C4-2B (cell line): ENCODE measurements around the gene EPC1.

Experiments
- CTCF ChIP-seq: fragments of 450-650 bp; conservative IDR thresholded peaks from 2 replicates; pipeline ENCODE4 v1.5.1; 2017; ENCODE audit warnings: mild to moderate bottlenecking
- ZFX ChIP-seq: fragments of 450-650 bp; IDR thresholded peaks from 2 replicates; pipeline ENCODE4 v1.6.1; 2017

DNA sequence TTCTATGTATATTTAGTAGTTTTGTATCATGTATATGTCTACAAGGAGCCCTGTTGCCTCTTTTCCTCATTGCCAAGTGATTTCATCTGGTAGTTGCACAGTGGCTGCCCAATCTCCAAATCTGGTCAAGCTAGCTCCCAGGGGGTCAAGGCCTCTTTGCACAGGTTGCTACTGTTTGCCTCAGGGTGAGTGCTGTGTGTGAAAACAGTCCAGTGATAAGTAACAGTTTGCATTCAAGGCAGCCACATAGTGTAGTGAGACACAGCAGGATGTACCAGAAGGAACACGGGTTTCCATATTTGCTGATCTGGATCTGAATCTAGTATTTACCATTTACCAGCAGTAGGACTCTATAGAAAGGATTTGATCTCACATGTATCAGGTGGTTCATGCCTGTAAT lies 13.3 kb upstream of the EPC1 start:
- TF ChIP-seq CTCF (no peak), ZFX (no peak)
